ENCODE results near the gene TMPRSS6.

DNA sequence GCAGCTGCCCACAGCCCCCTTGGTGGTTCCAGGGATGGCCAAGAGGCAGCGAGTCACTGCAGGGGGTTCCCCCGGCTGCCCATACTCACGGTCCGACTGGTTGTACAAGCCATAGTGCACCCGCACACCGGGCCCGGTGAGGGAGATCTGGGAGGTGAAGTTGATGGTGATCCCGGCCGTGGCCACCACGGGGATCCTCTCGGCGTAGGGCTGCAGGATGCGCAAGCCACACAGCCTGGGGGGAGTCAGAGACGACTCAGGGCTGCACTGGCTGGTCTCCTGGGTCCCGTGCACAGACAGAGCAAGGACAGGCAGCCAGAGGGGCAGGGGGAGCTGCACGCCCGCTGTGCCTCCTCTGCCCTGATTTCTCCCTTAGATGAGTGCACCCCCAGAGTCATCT, 34.5 kb downstream of the TMPRSS6 start:
- TF ChIP-seq CTCF (IDR thresholded peaks at IDR 0.05) (no peak), POLR2A (IDR thresholded peaks at IDR 0.05) (no peak), POLR2AphosphoS5 (IDR thresholded peaks at IDR 0.05; ENCODE audit: insufficient read depth in 1 of 2, low read depth in 1 of 2) (no peak)
